Fibroblast of villous mesenchyme (primary cell): ENCODE data around the gene KPNA1. TPM values are rescaled to one million over a fixed set of nuclear protein-coding genes. Genes with fewer than 3 reads are reported as not detected.
A peak's percentile ranks its signal among the peaks of the same experiment; 100 is the strongest.

ENCODE experiments used
- DNase-seq: peaks from one replicate; pipeline ENCODE4 v3.0.0-alpha.2; 2010; ENCODE audit warnings: low read depth
- H3K4me3 ChIP-seq: 2 replicates; pipeline ENCODE4 v1.5.1; 2011; ENCODE audit warnings: low read depth, mild to moderate bottlenecking, low read length
- CTCF ChIP-seq: IDR thresholded peaks from 2 replicates; pipeline ENCODE4 v1.5.1; 2012; ENCODE audit warnings: low read depth, mild to moderate bottlenecking, low read length; ENCODE audit not compliant: insufficient read depth
- total RNA-seq: library from RNA; depleted of rRNA; stranded (reverse); fragments of >200 nt; gene quantifications from 2 replicates; pipeline ENCODE4 v1.2.3, GENCODE V29; 2012

KPNA1 gene
- total RNA-seq, 1 donor = 44.0 TPM

GRCh38 chr3:122407946-122408345 is 106.8 kb downstream of the KPNA1 start:
- no peak for DNase-seq
- no peak overlapping the region for H3K4me3 ChIP-seq
- TF ChIP-seq CTCF = no peak

- no peak for DNase-seq
- TF ChIP-seq CTCF = no peak
- H3K4me3 ChIP-seq = no peak overlapping the region
Observed at GRCh38 chr3:122406198-122406597, 108.5 kb downstream of the KPNA1 start.

- no peak overlapping the region for H3K4me3 ChIP-seq
- no peak for TF ChIP-seq CTCF
- no peak for DNase-seq
Observed at GRCh38 chr3:122405015-122405414, 109.7 kb downstream of the KPNA1 start.

GRCh38 chr3:122403489-122403888 is 111.2 kb downstream of the KPNA1 start:
- DNase-seq = no peak
- TF ChIP-seq CTCF = no peak
- no peak overlapping the region for H3K4me3 ChIP-seq

GRCh38 chr3:122398920-122399319 is 115.8 kb downstream of the KPNA1 start:
- TF ChIP-seq CTCF = no peak
- H3K4me3 ChIP-seq = no peak overlapping the region
- no peak for DNase-seq

GRCh38 chr3:122397201-122397600 is 117.5 kb downstream of the KPNA1 start:
- DNase-seq = peak; percentile 32
- no peak for TF ChIP-seq CTCF
- no peak overlapping the region for H3K4me3 ChIP-seq

- no peak overlapping the region for H3K4me3 ChIP-seq
- no peak for TF ChIP-seq CTCF
- no peak for DNase-seq
Observed at GRCh38 chr3:122396511-122396910, 118.2 kb downstream of the KPNA1 start.
